ENCODE measurements around the gene FYTTD1.

The FYTTD1 gene

GRCh38 chr3:197804511-197804910 is 54.8 kb downstream of the FYTTD1 start:
- Histone ChIP-seq H3K9me3 (ENCODE audit: low read length) (peaks cover 2% of the 10 kb centered on the region), H3K27me3 (ENCODE audit: insufficient read depth, low read length) (no peaks in the 10 kb centered on the region), H3K36me3 (ENCODE audit: insufficient read depth, low read length) (peaks cover 2% of the 10 kb centered on the region), H3K4me3 (ENCODE audit: low read length) (no peak overlapping the region), H2AFZ (ENCODE audit: low read depth, low read length) (no peak overlapping the region), H3K4me1 (ENCODE audit: insufficient read depth, low read length) (no peaks in the 10 kb centered on the region)

GRCh38 chr3:197807969-197808587 is 58.4 kb downstream of the FYTTD1 start:
- Histone ChIP-seq H2AFZ (ENCODE audit: low read depth, low read length) (no peak overlapping the region), H3K36me3 (ENCODE audit: insufficient read depth, low read length) (peaks cover 2% of the 10 kb centered on the region), H3K27me3 (ENCODE audit: insufficient read depth, low read length) (no peaks in the 10 kb centered on the region), H3K4me3 (ENCODE audit: low read length) (no peak overlapping the region), H3K4me1 (ENCODE audit: insufficient read depth, low read length) (no peaks in the 10 kb centered on the region), H3K9me3 (ENCODE audit: low read length) (no peaks in the 10 kb centered on the region)

- no peaks in the 10 kb centered on the region for H3K27me3 ChIP-seq (ENCODE audit: insufficient read depth, low read length)
- H2AFZ ChIP-seq (ENCODE audit: low read depth, low read length) = no peak overlapping the region
- no peaks in the 10 kb centered on the region for H3K9me3 ChIP-seq (ENCODE audit: low read length)
- H3K36me3 ChIP-seq (ENCODE audit: insufficient read depth, low read length) = peaks cover 2% of the 10 kb centered on the region
- H3K4me1 ChIP-seq (ENCODE audit: insufficient read depth, low read length) = no peaks in the 10 kb centered on the region
- H3K4me3 ChIP-seq (ENCODE audit: low read length) = no peak overlapping the region
Measured at GRCh38 chr3:197809356-197810020, 59.8 kb downstream of the FYTTD1 start.

- no peak overlapping the region for H3K4me3 ChIP-seq (ENCODE audit: low read length)
- H3K27me3 ChIP-seq (ENCODE audit: insufficient read depth, low read length) = no peaks in the 10 kb centered on the region
- H2AFZ ChIP-seq (ENCODE audit: low read depth, low read length) = no peak overlapping the region
- H3K9me3 ChIP-seq (ENCODE audit: low read length) = no peaks in the 10 kb centered on the region
- peaks cover 2% of the 10 kb centered on the region for H3K36me3 ChIP-seq (ENCODE audit: insufficient read depth, low read length)
- H3K4me1 ChIP-seq (ENCODE audit: insufficient read depth, low read length) = no peaks in the 10 kb centered on the region
Measured at GRCh38 chr3:197810901-197811300, 61.2 kb downstream of the FYTTD1 start.

GRCh38 chr3:197811343-197811742 is 61.7 kb downstream of the FYTTD1 start:
- H3K4me3 ChIP-seq (ENCODE audit: low read length) = no peak overlapping the region
- H2AFZ ChIP-seq (ENCODE audit: low read depth, low read length) = no peak overlapping the region
- H3K9me3 ChIP-seq (ENCODE audit: low read length) = no peaks in the 10 kb centered on the region
- no peaks in the 10 kb centered on the region for H3K27me3 ChIP-seq (ENCODE audit: insufficient read depth, low read length)
- no peaks in the 10 kb centered on the region for H3K4me1 ChIP-seq (ENCODE audit: insufficient read depth, low read length)
- peaks cover 2% of the 10 kb centered on the region for H3K36me3 ChIP-seq (ENCODE audit: insufficient read depth, low read length)

GRCh38 chr3:197814372-197814771 is 64.7 kb downstream of the FYTTD1 start:
- Histone ChIP-seq H3K9me3 (ENCODE audit: low read length) (no peaks in the 10 kb centered on the region), H3K27me3 (ENCODE audit: insufficient read depth, low read length) (no peaks in the 10 kb centered on the region), H2AFZ (ENCODE audit: low read depth, low read length) (no peak overlapping the region), H3K4me1 (ENCODE audit: insufficient read depth, low read length) (no peaks in the 10 kb centered on the region), H3K36me3 (ENCODE audit: insufficient read depth, low read length) (peaks cover 2% of the 10 kb centered on the region), H3K4me3 (ENCODE audit: low read length) (no peak overlapping the region)

GRCh38 chr3:197820550-197821335 is 71.1 kb downstream of the FYTTD1 start:
- Histone ChIP-seq H3K9me3 (ENCODE audit: low read length) (peaks cover 3% of the 10 kb centered on the region), H3K4me1 (ENCODE audit: insufficient read depth, low read length) (no peaks in the 10 kb centered on the region), H3K4me3 (ENCODE audit: low read length) (no peak overlapping the region), H3K36me3 (ENCODE audit: insufficient read depth, low read length) (peaks cover 41% of the 10 kb centered on the region), H2AFZ (ENCODE audit: low read depth, low read length) (no peak overlapping the region), H3K27me3 (ENCODE audit: insufficient read depth, low read length) (no peaks in the 10 kb centered on the region)

- H3K36me3 ChIP-seq (ENCODE audit: insufficient read depth, low read length) = peaks cover 51% of the 10 kb centered on the region
- no peak overlapping the region for H2AFZ ChIP-seq (ENCODE audit: low read depth, low read length)
- no peaks in the 10 kb centered on the region for H3K27me3 ChIP-seq (ENCODE audit: insufficient read depth, low read length)
- no peaks in the 10 kb centered on the region for H3K4me1 ChIP-seq (ENCODE audit: insufficient read depth, low read length)
- no peak overlapping the region for H3K4me3 ChIP-seq (ENCODE audit: low read length)
- no peaks in the 10 kb centered on the region for H3K9me3 ChIP-seq (ENCODE audit: low read length)
Measured at GRCh38 chr3:197829397-197830045, 79.8 kb downstream of the FYTTD1 start.

- H3K27me3 ChIP-seq (ENCODE audit: insufficient read depth, low read length) = no peaks in the 10 kb centered on the region
- H2AFZ ChIP-seq (ENCODE audit: low read depth, low read length) = no peak overlapping the region
- H3K9me3 ChIP-seq (ENCODE audit: low read length) = no peaks in the 10 kb centered on the region
- peaks cover 50% of the 10 kb centered on the region for H3K36me3 ChIP-seq (ENCODE audit: insufficient read depth, low read length)
- no peak overlapping the region for H3K4me3 ChIP-seq (ENCODE audit: low read length)
- H3K4me1 ChIP-seq (ENCODE audit: insufficient read depth, low read length) = peaks cover under 1% of the 10 kb centered on the region
Measured at GRCh38 chr3:197830308-197830966, 80.8 kb downstream of the FYTTD1 start.

GRCh38 chr3:197830967-197831313 is 81.3 kb downstream of the FYTTD1 start:
- Histone ChIP-seq H3K4me3 (ENCODE audit: low read length) (no peak overlapping the region), H2AFZ (ENCODE audit: low read depth, low read length) (no peak overlapping the region), H3K27me3 (ENCODE audit: insufficient read depth, low read length) (no peaks in the 10 kb centered on the region), H3K36me3 (ENCODE audit: insufficient read depth, low read length) (peaks cover 50% of the 10 kb centered on the region), H3K9me3 (ENCODE audit: low read length) (no peaks in the 10 kb centered on the region), H3K4me1 (ENCODE audit: insufficient read depth, low read length) (peaks cover 5% of the 10 kb centered on the region)

GRCh38 chr3:197833930-197834715 is 84.4 kb downstream of the FYTTD1 start:
- Histone ChIP-seq H3K4me3 (ENCODE audit: low read length) (no peak overlapping the region), H3K36me3 (ENCODE audit: insufficient read depth, low read length) (peaks cover 39% of the 10 kb centered on the region)

GRCh38 chr3:197835509-197835908 is 85.8 kb downstream of the FYTTD1 start:
- peaks cover 12% of the 10 kb centered on the region for H3K4me1 ChIP-seq (ENCODE audit: insufficient read depth, low read length)
- H3K9me3 ChIP-seq (ENCODE audit: low read length) = no peaks in the 10 kb centered on the region
- H3K4me3 ChIP-seq (ENCODE audit: low read length) = no peak overlapping the region
- H3K27me3 ChIP-seq (ENCODE audit: insufficient read depth, low read length) = no peaks in the 10 kb centered on the region
- no peak overlapping the region for H2AFZ ChIP-seq (ENCODE audit: low read depth, low read length)
- H3K36me3 ChIP-seq (ENCODE audit: insufficient read depth, low read length) = peaks cover 40% of the 10 kb centered on the region

More at GRCh38 chr3:197833930-197834715, 84.4 kb downstream of the FYTTD1 start:
- Histone ChIP-seq H3K27me3 (ENCODE audit: insufficient read depth, low read length) (no peaks in the 10 kb centered on the region), H3K4me1 (ENCODE audit: insufficient read depth, low read length) (peaks cover 12% of the 10 kb centered on the region), H2AFZ (ENCODE audit: low read depth, low read length) (no peak overlapping the region), H3K9me3 (ENCODE audit: low read length) (no peaks in the 10 kb centered on the region)

Measured in neuron (in vitro differentiated cells).